Measurements from ENCODE around the gene CTXN2.
A peak's percentile ranks its signal among the peaks of the same experiment; 100 is the strongest.

Gene CTXN2

DNA sequence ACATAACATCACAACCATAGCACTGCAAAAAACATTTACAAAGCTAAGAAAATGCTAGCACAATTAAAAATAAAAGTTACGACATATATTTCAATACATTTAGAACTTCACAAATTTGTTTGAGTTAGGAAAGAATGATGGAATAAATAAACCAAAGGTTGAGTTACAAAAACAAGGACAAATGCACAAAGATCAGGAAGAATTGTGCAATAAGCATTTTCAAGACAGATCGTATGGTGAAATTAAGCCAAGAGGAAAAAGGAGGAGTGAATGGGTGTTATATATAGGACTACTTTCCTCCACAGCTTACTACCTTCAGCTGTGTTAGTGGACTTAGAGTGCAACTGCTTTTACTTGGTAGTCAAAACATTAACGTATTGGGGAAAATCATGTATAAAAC, 5.9 kb upstream of the CTXN2 start:
- TF ChIP-seq HDGF (IDR thresholded peaks at IDR 0.05; ENCODE audit: borderline replicate concordance): no peak
- no peak for TF ChIP-seq L3MBTL2 (conservative IDR thresholded peaks at IDR 0.05)
- TF ChIP-seq ZNF384 (IDR thresholded peaks at IDR 0.05): no peak
- no peak for DNase-seq (ENCODE audit: extremely low spot score)
- POLR2A ChIA-PET: no interaction called here
- CTCF ChIA-PET: no interaction called here

DNA sequence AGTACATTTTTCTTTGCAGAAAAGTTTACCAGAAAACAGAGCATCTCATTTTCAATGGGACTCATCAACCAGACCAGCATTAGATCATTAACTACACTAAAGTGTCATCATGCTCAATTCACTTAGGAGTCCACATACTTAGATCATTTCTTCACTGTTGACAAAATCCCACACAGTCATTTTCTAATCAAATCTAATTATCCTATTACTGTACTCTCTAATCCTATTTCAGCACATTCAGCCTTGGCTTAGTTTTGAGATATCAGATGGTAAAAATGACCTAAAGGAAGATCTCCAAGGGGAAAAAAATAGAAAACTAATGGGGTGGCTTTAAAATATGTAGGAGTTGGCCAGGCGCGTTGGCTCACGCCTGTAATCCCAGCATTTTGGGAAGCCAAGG, 5.2 kb upstream of the CTXN2 start:
- no peak for TF ChIP-seq ARNT (IDR thresholded peaks at IDR 0.05)
- TF ChIP-seq, protein P1, sequence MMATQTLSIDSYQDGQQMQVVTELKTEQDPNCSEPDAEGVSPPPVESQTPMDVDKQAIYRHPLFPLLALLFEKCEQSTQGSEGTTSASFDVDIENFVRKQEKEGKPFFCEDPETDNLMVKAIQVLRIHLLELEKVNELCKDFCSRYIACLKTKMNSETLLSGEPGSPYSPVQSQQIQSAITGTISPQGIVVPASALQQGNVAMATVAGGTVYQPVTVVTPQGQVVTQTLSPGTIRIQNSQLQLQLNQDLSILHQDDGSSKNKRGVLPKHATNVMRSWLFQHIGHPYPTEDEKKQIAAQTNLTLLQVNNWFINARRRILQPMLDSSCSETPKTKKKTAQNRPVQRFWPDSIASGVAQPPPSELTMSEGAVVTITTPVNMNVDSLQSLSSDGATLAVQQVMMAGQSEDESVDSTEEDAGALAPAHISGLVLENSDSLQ (IDR thresholded peaks at IDR 0.05): no peak
- no peak for TF ChIP-seq LEF1 (IDR thresholded peaks at IDR 0.05; ENCODE audit: borderline replicate concordance)
- no peak for TF ChIP-seq FOXA1 (IDR thresholded peaks at IDR 0.05)
- TF ChIP-seq HDGF (IDR thresholded peaks at IDR 0.05; ENCODE audit: borderline replicate concordance): no peak
- no peak for TF ChIP-seq BHLHE40 (IDR thresholded peaks at IDR 0.05; ENCODE audit: borderline replicate concordance)
- no peak for TF ChIP-seq CTBP1 (IDR thresholded peaks at IDR 0.05; ENCODE audit: borderline replicate concordance)
- TF ChIP-seq TARDBP (IDR thresholded peaks at IDR 0.05): no peak
- TF ChIP-seq SUZ12 (IDR thresholded peaks at IDR 0.05): no peak
- TF ChIP-seq NFRKB (IDR thresholded peaks at IDR 0.05): no peak
- no peak for TF ChIP-seq FOXK2 (IDR thresholded peaks at IDR 0.05)
- no peak for TF ChIP-seq ELF4 (IDR thresholded peaks at IDR 0.05)
- no peak for TF ChIP-seq SP1 (IDR thresholded peaks at IDR 0.05)
- TF ChIP-seq ZNF384 (IDR thresholded peaks at IDR 0.05): no peak
- no peak for TF ChIP-seq FOXM1 (IDR thresholded peaks at IDR 0.05; ENCODE audit: borderline replicate concordance)
- TF ChIP-seq L3MBTL2 (conservative IDR thresholded peaks at IDR 0.05): no peak
- POLR2A ChIA-PET: no interaction called here
- DNase-seq (ENCODE audit: extremely low spot score): no peak
- CTCF ChIA-PET: no interaction called here

DNA sequence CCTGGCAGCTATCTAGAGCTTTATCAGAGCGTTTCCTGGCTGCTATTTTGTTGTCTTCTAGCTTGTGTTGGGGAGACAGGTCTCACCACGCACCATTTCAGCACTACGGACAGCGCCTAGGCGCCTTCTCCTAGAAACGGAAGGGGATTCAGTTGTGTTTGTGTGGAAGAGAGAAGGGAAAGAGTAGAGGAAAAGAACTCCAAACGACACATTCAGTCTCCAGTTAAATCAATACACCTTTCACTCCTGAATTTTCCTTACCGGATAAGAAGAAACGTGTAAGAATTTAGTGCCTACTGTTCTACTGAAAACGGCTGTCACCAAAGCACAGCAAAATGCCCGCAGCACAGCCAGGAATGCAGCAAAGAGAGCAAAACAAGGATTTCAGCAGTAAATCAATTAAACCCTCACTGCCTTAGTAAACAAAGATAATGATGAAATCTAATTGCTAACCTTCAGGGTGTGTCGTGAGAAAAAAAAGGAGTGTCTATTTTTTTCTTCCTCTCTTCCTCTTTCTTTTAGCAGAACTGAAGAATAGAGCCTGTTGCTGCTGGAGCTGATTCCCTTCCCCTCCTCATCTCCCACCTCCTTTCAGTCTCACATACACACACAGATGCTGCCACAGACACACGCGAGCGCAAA, 412 bp upstream of the CTXN2 start:
- DNase-seq (ENCODE audit: extremely low spot score): peak; percentile 34
- ChIA-PET CTCF (no interaction called here), POLR2A (no interaction called here)
- TF ChIP-seq BHLHE40 (IDR thresholded peaks at IDR 0.05; ENCODE audit: borderline replicate concordance) (no peak), ZNF384 (IDR thresholded peaks at IDR 0.05) (no peak), FOXK2 (IDR thresholded peaks at IDR 0.05) (no peak), TARDBP (IDR thresholded peaks at IDR 0.05) (no peak), SP1 (IDR thresholded peaks at IDR 0.05) (no peak)

DNA sequence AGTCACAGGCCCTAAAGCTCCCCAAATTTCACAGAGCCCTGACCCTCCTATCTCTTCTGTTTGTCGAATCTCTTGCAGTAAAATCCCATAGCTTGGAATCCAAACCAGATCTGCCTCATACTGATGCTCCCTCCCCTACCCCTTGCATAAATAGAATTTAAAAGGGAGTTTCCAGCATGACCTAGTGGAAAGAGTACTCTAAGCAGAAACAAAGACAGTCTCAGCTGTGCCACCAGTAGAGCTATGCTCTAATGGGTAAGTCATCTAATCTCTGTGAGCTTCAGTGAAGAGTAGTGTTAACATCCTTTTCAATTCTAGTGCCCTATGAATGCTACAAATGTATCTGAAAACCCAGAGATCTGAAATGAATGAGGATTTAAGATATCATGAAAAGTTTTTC, 10.6 kb downstream of the CTXN2 start:
- ChIA-PET CTCF (no interaction called here), POLR2A (no interaction called here)
- DNase-seq (ENCODE audit: extremely low spot score): no peak
- TF ChIP-seq SUZ12 (IDR thresholded peaks at IDR 0.05) (no peak), ZNF384 (IDR thresholded peaks at IDR 0.05) (no peak), ARNT (IDR thresholded peaks at IDR 0.05) (no peak), CTBP1 (IDR thresholded peaks at IDR 0.05; ENCODE audit: borderline replicate concordance) (no peak), FOXA1 (IDR thresholded peaks at IDR 0.05) (no peak), FOXM1 (IDR thresholded peaks at IDR 0.05; ENCODE audit: borderline replicate concordance) (no peak), SP1 (IDR thresholded peaks at IDR 0.05) (no peak), LEF1 (IDR thresholded peaks at IDR 0.05; ENCODE audit: borderline replicate concordance) (no peak), FOXK2 (IDR thresholded peaks at IDR 0.05) (no peak), HDGF (IDR thresholded peaks at IDR 0.05; ENCODE audit: borderline replicate concordance) (no peak), TARDBP (IDR thresholded peaks at IDR 0.05) (no peak), L3MBTL2 (conservative IDR thresholded peaks at IDR 0.05) (no peak), NFRKB (IDR thresholded peaks at IDR 0.05) (no peak)
- TF ChIP-seq, protein P1 (IDR thresholded peaks at IDR 0.05): no peak

DNA sequence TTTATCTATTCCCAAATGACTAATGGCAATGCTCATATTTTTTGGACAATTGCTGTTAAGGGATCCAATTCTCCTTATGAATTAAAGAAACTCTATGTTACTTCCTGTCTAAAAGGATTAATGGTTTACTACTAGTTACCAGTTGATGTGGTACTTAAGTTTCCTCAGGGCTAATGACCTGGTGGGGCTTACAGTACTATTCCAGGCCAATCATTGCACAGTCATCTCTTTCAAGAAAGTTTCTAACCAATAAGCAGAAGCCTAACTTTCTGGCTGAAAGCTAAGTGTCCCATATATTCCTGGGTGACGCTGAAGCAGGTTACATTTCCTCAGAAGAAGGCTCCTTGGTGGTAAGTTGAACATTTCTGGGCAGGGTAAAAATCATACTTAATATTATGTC, 14.5 kb downstream of the CTXN2 start, which contains the start of gene SLC12A1:
TSS of gene SLC12A1 (plus strand) at position 322 of the 400 bp plus-strand sequence. CDS start 1,418 bp downstream, outside the sequence.
- ChIA-PET POLR2A (no interaction called here), CTCF (no interaction called here)
- no peak for DNase-seq (ENCODE audit: extremely low spot score)
- TF ChIP-seq SUZ12 (IDR thresholded peaks at IDR 0.05): no peak
- TF ChIP-seq ELF4 (IDR thresholded peaks at IDR 0.05): no peak
- no peak for TF ChIP-seq ZNF384 (IDR thresholded peaks at IDR 0.05)
- no peak for TF ChIP-seq HDGF (IDR thresholded peaks at IDR 0.05; ENCODE audit: borderline replicate concordance)
- TF ChIP-seq, protein P1 (IDR thresholded peaks at IDR 0.05): no peak
- no peak for TF ChIP-seq NFRKB (IDR thresholded peaks at IDR 0.05)
- no peak for TF ChIP-seq LEF1 (IDR thresholded peaks at IDR 0.05; ENCODE audit: borderline replicate concordance)
- no peak for TF ChIP-seq FOXK2 (IDR thresholded peaks at IDR 0.05)
- TF ChIP-seq FOXA1 (IDR thresholded peaks at IDR 0.05): no peak
- no peak for TF ChIP-seq L3MBTL2 (conservative IDR thresholded peaks at IDR 0.05)
- TF ChIP-seq ARNT (IDR thresholded peaks at IDR 0.05): no peak
- no peak for TF ChIP-seq SP1 (IDR thresholded peaks at IDR 0.05)
- no peak for TF ChIP-seq BHLHE40 (IDR thresholded peaks at IDR 0.05; ENCODE audit: borderline replicate concordance)
- no peak for TF ChIP-seq TARDBP (IDR thresholded peaks at IDR 0.05)
- no peak for TF ChIP-seq FOXM1 (IDR thresholded peaks at IDR 0.05; ENCODE audit: borderline replicate concordance)
- no peak for TF ChIP-seq CTBP1 (IDR thresholded peaks at IDR 0.05; ENCODE audit: borderline replicate concordance)

DNA sequence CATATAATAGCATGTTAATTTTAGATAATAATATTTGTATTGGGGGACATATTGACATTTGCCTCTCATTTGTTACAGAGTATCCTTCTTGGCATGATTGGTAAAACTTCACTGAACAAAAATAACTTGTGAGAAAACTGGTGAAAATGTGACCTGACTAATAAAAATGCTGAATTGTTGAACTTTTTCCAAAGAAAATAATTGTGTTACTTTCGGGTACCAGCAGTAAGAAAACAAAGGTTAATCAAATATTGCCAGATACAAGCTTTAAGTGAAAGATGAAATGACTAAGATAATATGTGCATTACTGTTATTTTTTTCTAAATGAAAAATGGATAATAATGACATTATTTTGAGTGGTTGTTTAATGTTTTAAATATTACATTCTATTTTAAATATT, 29.8 kb downstream of the CTXN2 start:
- TF ChIP-seq HDGF (IDR thresholded peaks at IDR 0.05; ENCODE audit: borderline replicate concordance) (no peak), NFRKB (IDR thresholded peaks at IDR 0.05) (no peak)
- POLR2A ChIA-PET: no interaction called here
- CTCF ChIA-PET: no interaction called here
- no peak for DNase-seq (ENCODE audit: extremely low spot score)

Measured in HEK293T (cell line).